Endothelial cell of umbilical vein (primary cell): ENCODE results near the gene STIM1. TPM values are rescaled to one million over a fixed set of nuclear protein-coding genes. Genes with fewer than 3 reads are reported as not detected.

Source experiments
- BruUV-seq: library from RNA; stranded (reverse); fragments of 400-500 nt; replicated peaks from 2 replicates; lab custom pipeline; 2021; lab: Mats Ljungman, UMichigan
- CTCF ChIA-PET: fragments of 300-600, 350-600 bp; sonication (Branson Sonifier 250); formaldehyde crosslinking; loops from one replicate; lab custom pipeline; 2021; ENCODE audit warnings: antibody characterized with exemption, inconsistent platforms; lab: Charles Lee
- POLR2A ChIA-PET: fragments of 300-600, 350-600 bp; sonication (Branson Sonifier 250); formaldehyde crosslinking; loops from one replicate; lab custom pipeline; 2021; ENCODE audit warnings: antibody characterized with exemption, inconsistent platforms; lab: Charles Lee
- DNase-seq: peaks from one replicate; pipeline ENCODE4 v3.0.0-alpha.2; 2011; ENCODE audit warnings: low read depth, low spot score
- FAIRE-seq: peaks from 2 replicates; lab custom pipeline; 2011; peaks lifted over from hg19 to GRCh38; lab: Jason Lieb, UNC
- H2AFZ ChIP-seq: 2 replicates; pipeline ENCODE4 v1.6.0; 2012; ENCODE audit warnings: low read depth, low read length, control low read depth, inconsistent platforms
- H3K27ac ChIP-seq: 2 replicates; pipeline ENCODE4 v1.5.1; 2011; ENCODE audit warnings: low read depth, mild to moderate bottlenecking, control low read depth, low read length, moderate library complexity; ENCODE audit not compliant: insufficient read depth
- H3K27me3 ChIP-seq, 2 experiments: 2 replicates each; pipeline versions ENCODE4 v1.6.0 to v1.6.1; 2011; ENCODE audit warnings: low read length in 2 of 2, mixed read lengths in 1 of 2; ENCODE audit not compliant: control insufficient read depth in 2 of 2, insufficient read depth in 2 of 2
- H3K36me3 ChIP-seq, 2 experiments: 2 replicates in 1 of 2; 3 replicates in 1 of 2; pipeline ENCODE4 v1.5.1; 2011; ENCODE audit warnings: low read length in 2 of 2, mild to moderate bottlenecking in 1 of 2, moderate library complexity in 1 of 2; ENCODE audit not compliant: control insufficient read depth in 2 of 2, insufficient read depth in 2 of 2; ENCODE audit errors: extremely low read depth in 1 of 2
- H3K4me1 ChIP-seq: 3 replicates; pipeline ENCODE4 v1.5.1; 2011; ENCODE audit warnings: mild to moderate bottlenecking, low read length; ENCODE audit not compliant: control insufficient read depth, insufficient read depth; ENCODE audit errors: extremely low read depth
- H3K4me2 ChIP-seq: 2 replicates; pipeline ENCODE4 v1.6.1; 2011; ENCODE audit warnings: low read length, control low read depth, mixed read lengths; ENCODE audit not compliant: insufficient read depth
- H3K4me3 ChIP-seq, 3 experiments: fragments of 200-600 bp in 1 of 3; sonication (generic), shearing (Covaris generic) in 1 of 3; replicated peaks in 1 of 3; 2 replicates each; pipeline ENCODE4 v1.5.1; 2011 to 2016; ENCODE audit warnings: control low read depth in 3 of 3, low read length in 3 of 3, mild to moderate bottlenecking in 2 of 3, inconsistent platforms in 1 of 3, low read depth in 1 of 3, moderate library complexity in 1 of 3; ENCODE audit not compliant: insufficient read depth in 1 of 3
- H3K79me2 ChIP-seq: 2 replicates; pipeline ENCODE4 v1.6.0; 2012; ENCODE audit warnings: low read length, inconsistent platforms; ENCODE audit not compliant: control insufficient read depth, insufficient read depth
- H3K9ac ChIP-seq: replicated peaks from 2 replicates; pipeline ENCODE3; 2011; ENCODE audit warnings: low read length, control low read depth; ENCODE audit not compliant: insufficient read depth; ENCODE audit errors: extremely low read depth
- H3K9me1 ChIP-seq: replicated peaks from 3 replicates; pipeline ENCODE4 v1.6.0; 2011; ENCODE audit warnings: mild to moderate bottlenecking, low read length; ENCODE audit not compliant: control insufficient read depth, insufficient read depth; ENCODE audit errors: extremely low read depth
- H3K9me3 ChIP-seq: replicated peaks from 2 replicates; pipeline ENCODE4 v1.5.1; 2012; ENCODE audit warnings: low read length, inconsistent platforms; ENCODE audit not compliant: control insufficient read depth, insufficient read depth
- H4K20me1 ChIP-seq: replicated peaks from 2 replicates; pipeline ENCODE3; 2011; ENCODE audit warnings: mild to moderate bottlenecking, low read length; ENCODE audit not compliant: control insufficient read depth, insufficient read depth; ENCODE audit errors: extremely low read depth
- CTCF ChIP-seq, 2 donors: IDR thresholded peaks; 1 replicate in 1 of 2; 2 replicates in 1 of 2; pipeline ENCODE4 v1.5.1; 2011; ENCODE audit warnings: low read length in 2 of 2, mild to moderate bottlenecking in 2 of 2, moderate library complexity in 2 of 2, control low read depth in 1 of 2, inconsistent platforms in 1 of 2, low read depth in 1 of 2; ENCODE audit not compliant: insufficient read depth in 1 of 2; ENCODE audit errors: extremely low read depth in 1 of 2
- EZH2 ChIP-seq: IDR thresholded peaks from 2 replicates; pipeline ENCODE4 v1.6.1; 2012; ENCODE audit warnings: borderline replicate concordance, low read depth, mild to moderate bottlenecking, moderate library complexity, low read length, inconsistent platforms; ENCODE audit not compliant: severe bottlenecking
- FOS ChIP-seq: IDR thresholded peaks from 2 replicates; pipeline ENCODE4 v1.6.1; 2011; ENCODE audit warnings: mild to moderate bottlenecking, low read length, moderate library complexity, borderline replicate concordance; ENCODE audit not compliant: insufficient read depth
- GATA2 ChIP-seq: IDR thresholded peaks from 2 replicates; pipeline ENCODE4 v1.7.0; 2011; ENCODE audit warnings: low read depth, mild to moderate bottlenecking, moderate library complexity, mixed read lengths, low read length; ENCODE audit not compliant: insufficient read length, insufficient read depth
- JUN ChIP-seq: IDR thresholded peaks from 2 replicates; pipeline ENCODE4 v1.6.1; 2011; ENCODE audit warnings: borderline replicate concordance, low read depth; ENCODE audit not compliant: insufficient read length, insufficient read depth
- MAX ChIP-seq: IDR thresholded peaks from 2 replicates; pipeline ENCODE4 v1.6.1; 2011; ENCODE audit not compliant: insufficient read depth, insufficient read length
- MYC ChIP-seq: IDR thresholded peaks from one replicate; pipeline ENCODE4 v1.6.1; 2011; ENCODE audit warnings: mild to moderate bottlenecking, low read depth, low read length
- POLR2A ChIP-seq: IDR thresholded peaks from 2 replicates; pipeline ENCODE4 v1.6.1; 2012; ENCODE audit warnings: low read depth, mild to moderate bottlenecking, control low read depth, low read length
- POLR2AphosphoS5 ChIP-seq: IDR thresholded peaks from 2 replicates; pipeline ENCODE4 v1.6.1; 2012; ENCODE audit warnings: low read depth, mild to moderate bottlenecking, control low read depth, low read length, moderate library complexity; ENCODE audit not compliant: insufficient read depth
- dilution Hi-C: fragments of 300-500 bp; cut with MboI; formaldehyde crosslinking; loops from one replicate; pipeline ENCODE4 v1.15.0; 2019; ENCODE audit warnings: low sequenced_read_pairs; ENCODE audit not compliant: extremely low pct_ligation_motif_present
- intact Hi-C: fragments of 100-400 bp; cut with micrococcal nuclease; formaldehyde crosslinking; loops from one replicate; pipeline ENCODE4 v1.10.0; 2022
- polyA plus RNA-seq, 4 experiments: library from polyadenylated mRNA; depleted of rRNA in 3 of 4; stranded (reverse) in 3 of 4; unstranded in 1 of 4; fragments of >200 nt; gene quantifications; 2 replicates each; pipeline versions ENCODE4 v1.2.1 to v1.2.3, GENCODE V29; 2011 to 2012; ENCODE audit warnings: missing spikeins in 1 of 4
- total RNA-seq: library from RNA; stranded (reverse); gene quantifications from 2 replicates; pipeline ENCODE4 v1.2.3, GENCODE V29; 2021

STIM1 gene
- total and polyA plus RNA-seq, 2 donors (not counting 3 experiments of a cell fraction or from before 2014, with no cell fraction given): 32.7 to 33.4 TPM

GRCh38 chr11:4059424-4059823 is 204.0 kb downstream of the STIM1 start:
- CTCF ChIA-PET: interaction anchor here (3.0 kb wide), 1 partner anchor 204 kb away, joined by 38 read pairs; the partner anchor contains the start of gene STIM1
- intact Hi-C loops: no loop called here

More at GRCh38 chr11:4059424-4059823, 204.0 kb downstream of the STIM1 start:
- DNase-seq (no peak), FAIRE-seq (no peak)
- H3K27me3 ChIP-seq: no peaks in the 10 kb centered on the region
- H2AFZ ChIP-seq: no peak overlapping the region
- H4K20me1 ChIP-seq: no peaks in the 10 kb centered on the region
- H3K4me1 ChIP-seq: peaks cover 11% of the 10 kb centered on the region
- POLR2A ChIA-PET: no interaction called here
- no peaks in the 10 kb centered on the region for H3K79me2 ChIP-seq
- no peak overlapping the region for H3K9ac ChIP-seq
- no TSS peak for BruUV-seq
- H3K36me3 ChIP-seq: no peaks in the 10 kb centered on the region
- no peaks in the 10 kb centered on the region for H3K9me3 ChIP-seq
- H3K4me3 ChIP-seq: no peak overlapping the region
- TF ChIP-seq JUN (no peak), CTCF (IDR thresholded peaks at IDR 0.05; ENCODE audit: extremely low read depth in 1 of 2, insufficient read depth in 1 of 2, low read depth in 1 of 2, low read length in 2 of 2) (no peak), MAX (no peak), POLR2A (no peak), FOS (no peak), POLR2AphosphoS5 (no peak), MYC (no peak), EZH2 (no peak), GATA2 (no peak)
- dilution Hi-C loops: loop anchor here (25.0 kb wide), 1 partner anchor 197 kb away; the partner anchor contains the start of gene STIM1
- H3K27ac ChIP-seq: no peak overlapping the region
- H3K4me2 ChIP-seq: no peak overlapping the region
- no peaks in the 10 kb centered on the region for H3K9me1 ChIP-seq
